ENCODE data around the gene WNT16.
"Not testable (repeated sequence)": the region's sequence is repeated elsewhere in the genome, so short reads cannot be mapped to it uniquely, and the experiment has no call there.

Gene WNT16
- 0 to 0.04 reads per million in 2 experiments for total RNA-seq

- no peak for DNase-seq (ENCODE audit: low read depth)
Observed at GRCh38 chr7:121328508-121329190, at the start of gene WNT16. WNT16 (plus strand) TSS chr7:121329000; CDS start chr7:121329293, 293 bp downstream.

GRCh38 chr7:121279060-121279620 is 49.7 kb upstream of the WNT16 start:
- no peak for DNase-seq (ENCODE audit: low read depth)

DNA sequence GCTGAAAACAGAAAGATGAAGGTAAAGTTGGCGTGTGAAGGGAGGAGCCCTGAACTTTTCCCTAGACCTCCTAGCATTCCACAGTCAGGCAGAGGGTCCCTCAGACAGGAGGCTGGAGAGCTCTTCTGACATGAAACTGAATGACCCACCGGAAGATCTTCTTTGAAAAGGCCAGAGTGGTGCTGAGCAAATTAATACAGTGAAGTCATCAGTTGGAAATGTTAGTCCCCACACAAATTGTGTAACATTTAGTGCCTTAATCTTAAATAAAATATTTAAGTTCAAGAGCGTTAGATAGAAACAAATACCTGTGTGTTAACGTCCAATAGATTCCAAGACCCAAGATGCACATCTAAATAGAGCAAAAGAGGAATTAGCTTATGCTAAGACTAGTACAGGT is 49.0 kb upstream of the WNT16 start:
- DNase-seq (ENCODE audit: low read depth) = no peak

DNA sequence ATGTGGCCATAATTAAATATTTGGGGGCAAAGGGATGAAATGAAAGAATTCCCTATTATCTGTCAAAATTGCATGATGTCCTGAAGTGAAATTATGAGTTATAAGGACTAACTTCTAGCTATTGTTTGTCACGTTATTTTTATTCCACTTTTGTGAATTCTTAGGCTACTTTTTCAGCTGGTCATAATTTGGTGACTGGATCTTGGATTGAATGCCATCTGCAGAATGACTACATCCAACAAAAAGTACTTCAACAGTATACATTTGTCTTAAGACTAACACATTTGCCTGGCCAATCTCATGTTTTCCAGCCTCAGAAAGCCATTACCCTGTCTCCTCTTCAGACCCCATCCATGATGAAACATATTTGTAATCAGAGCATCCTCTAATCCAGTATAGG is 48.1 kb upstream of the WNT16 start:
- DNase-seq (ENCODE audit: low read depth) = no peak

DNA sequence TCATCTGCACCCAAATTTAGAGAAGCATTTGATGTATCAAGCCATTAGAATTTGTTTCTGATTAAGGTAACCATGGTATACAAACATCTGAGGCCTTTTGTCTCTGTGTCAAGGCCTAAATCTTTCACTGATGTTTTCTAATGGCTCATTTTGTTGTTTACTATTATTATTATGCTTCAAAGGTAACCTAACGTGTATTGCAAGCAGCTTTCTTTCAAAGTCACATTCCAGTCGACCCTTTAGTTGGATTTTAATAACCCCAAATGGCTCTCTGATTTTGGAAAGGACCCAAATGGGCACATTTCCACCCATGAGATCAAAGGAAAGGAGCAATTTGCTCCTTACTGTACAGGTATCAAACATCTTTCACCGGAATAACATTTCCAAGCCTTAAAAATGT is 46.7 kb upstream of the WNT16 start:
- DNase-seq (ENCODE audit: low read depth) = no peak

DNA sequence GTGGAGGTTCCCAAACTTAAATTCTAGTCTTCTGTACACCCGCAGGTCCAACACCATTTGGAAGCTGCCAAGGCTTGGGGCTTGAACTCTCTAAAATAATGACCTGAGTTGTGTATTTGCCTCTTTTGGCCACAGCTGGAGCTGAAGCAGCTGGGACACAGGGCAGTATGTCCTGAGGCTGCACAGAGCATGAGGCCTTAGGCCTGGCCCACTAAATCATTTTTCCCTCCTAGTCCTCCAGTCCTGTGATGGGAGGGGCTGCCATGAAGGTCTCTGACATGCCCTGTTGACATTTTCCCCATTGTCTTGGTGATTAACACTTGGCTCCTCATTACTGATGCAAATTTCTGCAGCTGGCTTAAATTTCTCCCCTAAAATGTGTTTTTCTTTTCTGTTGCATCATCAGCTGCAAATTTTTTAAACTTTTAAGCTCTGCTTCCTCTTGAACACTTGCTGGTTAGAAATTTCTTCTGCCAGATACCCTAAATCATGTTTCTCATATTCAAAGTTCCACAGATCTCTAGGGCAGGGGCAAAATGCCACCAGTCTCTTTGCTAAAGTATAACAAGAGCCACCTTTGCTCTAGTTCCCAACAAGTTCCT is 43.6 kb upstream of the WNT16 start:
- DNase-seq (ENCODE audit: low read depth) = no peak

- DNase-seq (ENCODE audit: low read depth) = no peak
Observed at GRCh38 chr7:121286186-121286585, 42.6 kb upstream of the WNT16 start.

- DNase-seq (ENCODE audit: low read depth) = no peak
Observed at GRCh38 chr7:121286742-121287734, 41.8 kb upstream of the WNT16 start.

GRCh38 chr7:121288894-121289293 is 39.9 kb upstream of the WNT16 start:
- no peak for DNase-seq (ENCODE audit: low read depth)

DNA sequence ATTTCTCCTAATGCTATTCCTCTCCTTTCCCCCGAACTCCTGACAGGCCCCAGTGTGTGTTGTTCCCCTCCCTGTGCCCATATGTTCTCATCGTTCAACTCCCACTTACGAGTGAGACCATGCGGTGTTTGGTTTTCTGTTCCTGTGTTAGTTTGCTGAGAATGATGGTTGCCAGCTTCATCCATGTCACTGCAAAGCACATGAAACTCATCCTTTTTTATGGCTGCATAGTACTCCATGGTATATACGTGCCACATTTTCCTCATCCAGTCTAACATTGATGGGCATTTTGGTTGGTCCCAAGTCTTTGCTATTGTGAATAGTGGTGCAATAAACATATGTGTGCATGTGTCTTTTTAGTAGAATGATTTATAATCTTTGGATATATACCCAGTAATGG is 38.9 kb upstream of the WNT16 start:
- DNase-seq (ENCODE audit: low read depth) = not testable (repeated sequence)

DNA sequence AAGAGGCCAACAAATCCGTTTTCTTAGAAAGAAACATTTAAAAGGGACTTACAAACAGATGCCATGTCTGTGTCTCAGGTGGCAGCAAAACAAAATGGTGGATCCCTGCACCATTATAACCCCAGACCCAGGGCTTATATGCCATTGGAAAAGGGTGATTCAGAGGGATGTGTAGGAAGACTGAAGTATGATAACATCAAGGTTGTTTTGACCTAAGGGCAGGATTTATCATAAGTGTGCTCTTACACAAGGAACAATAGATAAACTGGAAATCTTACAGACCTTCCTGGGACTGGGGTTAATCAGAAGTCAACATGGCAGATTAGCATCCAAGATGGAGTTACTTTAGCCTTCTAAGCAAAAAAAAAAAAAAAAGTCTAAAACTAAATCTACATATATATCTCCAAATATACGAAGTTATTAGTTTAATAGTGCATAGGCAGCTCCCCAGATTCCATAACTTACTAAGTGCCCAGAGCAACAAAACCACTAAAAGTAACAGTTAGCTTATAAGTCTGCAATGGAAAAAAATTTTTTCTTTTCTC is 34.3 kb upstream of the WNT16 start:
- DNase-seq (ENCODE audit: low read depth) = no peak

GRCh38 chr7:121297843-121298242 is 31.0 kb upstream of the WNT16 start:
- no peak for DNase-seq (ENCODE audit: low read depth)

- no peak for DNase-seq (ENCODE audit: low read depth)
Observed at GRCh38 chr7:121298831-121299239, 30.0 kb upstream of the WNT16 start.

- DNase-seq (ENCODE audit: low read depth) = no peak
Observed at GRCh38 chr7:121300685-121301420, 27.9 kb upstream of the WNT16 start.

- no peak for DNase-seq (ENCODE audit: low read depth)
Observed at GRCh38 chr7:121301446-121302213, 27.2 kb upstream of the WNT16 start.

GRCh38 chr7:121302214-121302745 is 26.5 kb upstream of the WNT16 start:
- DNase-seq (ENCODE audit: low read depth) = no peak

GRCh38 chr7:121303422-121304101 is 25.2 kb upstream of the WNT16 start:
- DNase-seq (ENCODE audit: low read depth) = no peak

DNA sequence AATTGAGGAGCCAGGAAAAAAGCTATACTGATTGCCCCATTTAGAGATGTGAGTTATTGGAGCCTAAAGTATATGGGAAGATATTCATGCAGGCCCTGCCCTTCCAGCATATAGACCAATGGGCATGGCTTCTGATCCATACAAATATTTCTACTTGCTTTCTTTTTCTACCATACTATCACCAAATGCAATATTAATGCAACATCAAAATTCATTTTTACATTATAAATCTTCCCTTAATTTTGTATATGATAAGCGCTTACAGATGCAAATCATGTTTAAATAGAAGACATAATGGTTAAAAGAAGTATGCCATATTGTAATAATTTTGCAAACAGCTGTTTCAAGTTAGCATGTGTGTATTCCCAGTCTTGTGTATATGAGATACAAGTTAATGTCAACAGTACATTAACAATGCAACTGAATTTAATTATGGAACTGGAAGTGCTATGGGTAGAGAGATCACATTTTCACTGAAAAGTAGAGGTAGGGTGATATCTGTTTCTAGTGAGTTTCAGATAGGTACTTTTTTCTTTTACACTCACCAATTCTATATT is 24.6 kb upstream of the WNT16 start:
- no peak for DNase-seq (ENCODE audit: low read depth)

- DNase-seq (ENCODE audit: low read depth) = no peak
Observed at GRCh38 chr7:121305109-121305508, 23.7 kb upstream of the WNT16 start.
